Osteoblast (primary cell): Measurements from ENCODE around the gene NAPG. TPM values are rescaled to one million over a fixed set of nuclear protein-coding genes. Genes with fewer than 3 reads are reported as not detected.

Experiments
- DNase-seq: peaks from one replicate; pipeline ENCODE4 v3.0.0; 2011; ENCODE audit warnings: low spot score, mixed read lengths; ENCODE audit not compliant: insufficient read length; ENCODE audit errors: missing footprints
- H2AFZ ChIP-seq: 2 replicates; pipeline ENCODE4 v1.6.0; 2011; ENCODE audit warnings: mild to moderate bottlenecking, low read length
- H3K27ac ChIP-seq: 2 replicates; pipeline ENCODE4 v1.5.1; 2011; ENCODE audit warnings: mild to moderate bottlenecking, low read depth, low read length, moderate library complexity
- H3K27me3 ChIP-seq: 2 replicates; pipeline ENCODE4 v1.6.0; 2012; ENCODE audit warnings: mild to moderate bottlenecking, control low read depth, inconsistent platforms, low read length, moderate library complexity; ENCODE audit not compliant: insufficient read depth
- H3K36me3 ChIP-seq: 2 replicates; pipeline ENCODE4 v1.5.1; 2011; ENCODE audit warnings: mild to moderate bottlenecking, low read length, control low read depth, moderate library complexity; ENCODE audit not compliant: insufficient read depth
- H3K4me1 ChIP-seq: 2 replicates; pipeline ENCODE4 v1.5.1; 2011; ENCODE audit warnings: mild to moderate bottlenecking, low read length, control low read depth, moderate library complexity; ENCODE audit not compliant: insufficient read depth
- H3K4me2 ChIP-seq: 2 replicates; pipeline ENCODE4 v1.6.0; 2011; ENCODE audit warnings: mild to moderate bottlenecking, low read length; ENCODE audit not compliant: insufficient read depth
- H3K4me3 ChIP-seq: fragments of 200-600 bp; sonication (generic); 3 replicates; pipeline ENCODE4 v1.5.1; 2012; ENCODE audit warnings: mild to moderate bottlenecking, low read length, inconsistent platforms; ENCODE audit not compliant: insufficient read depth
- H3K79me2 ChIP-seq: 2 replicates; pipeline ENCODE4 v1.6.0; 2012; ENCODE audit warnings: mild to moderate bottlenecking, low read length, control low read depth, inconsistent platforms; ENCODE audit not compliant: insufficient read depth
- H3K9me3 ChIP-seq: 2 replicates; pipeline ENCODE4 v1.5.1; 2011; ENCODE audit warnings: low read depth, low read length, control low read depth
- H4K20me1 ChIP-seq: 2 replicates; pipeline ENCODE4 v1.6.0; 2012; ENCODE audit warnings: mild to moderate bottlenecking, low read length, control low read depth; ENCODE audit not compliant: insufficient read depth
- CTCF ChIP-seq: IDR thresholded peaks from 2 replicates; pipeline ENCODE4 v1.5.1; 2011; ENCODE audit warnings: mild to moderate bottlenecking, low read depth, low read length, moderate library complexity; ENCODE audit errors: extremely low read depth
- total RNA-seq: library from RNA; depleted of rRNA; stranded (reverse); fragments of >200 nt; gene quantifications from 2 replicates; pipeline ENCODE4 v1.2.3, GENCODE V29; 2012

The NAPG gene
- total RNA-seq, 1 donor = 47.4 TPM

- Histone ChIP-seq H3K79me2 (no peaks in the 10 kb centered on the region), H3K9me3 (no peaks in the 10 kb centered on the region), H3K4me1 (peaks cover 1% of the 10 kb centered on the region), H3K4me2 (no peak overlapping the region), H3K27ac (no peak overlapping the region), H3K4me3 (no peak overlapping the region), H2AFZ (no peak overlapping the region), H4K20me1 (no peaks in the 10 kb centered on the region), H3K27me3 (peaks cover 47% of the 10 kb centered on the region), H3K36me3 (no peaks in the 10 kb centered on the region)
- TF ChIP-seq CTCF = no peak
- no peak for DNase-seq
Observed at GRCh38 chr18:10514082-10514481, 11.7 kb upstream of the NAPG start.

GRCh38 chr18:10514601-10515000 is 11.2 kb upstream of the NAPG start:
- no peak for DNase-seq

GRCh38 chr18:10515456-10515855 is 10.4 kb upstream of the NAPG start:
- Histone ChIP-seq H3K4me1 (peaks cover 11% of the 10 kb centered on the region), H4K20me1 (no peaks in the 10 kb centered on the region), H3K27ac (no peak overlapping the region), H3K27me3 (peaks cover 47% of the 10 kb centered on the region), H3K79me2 (no peaks in the 10 kb centered on the region), H3K9me3 (no peaks in the 10 kb centered on the region), H3K4me2 (no peak overlapping the region), H3K4me3 (no peak overlapping the region), H2AFZ (no peak overlapping the region), H3K36me3 (no peaks in the 10 kb centered on the region)
- no peak for TF ChIP-seq CTCF
- no peak for DNase-seq

More at GRCh38 chr18:10514601-10515000, 11.2 kb upstream of the NAPG start:
- TF ChIP-seq CTCF = no peak
- Histone ChIP-seq H3K4me2 (no peak overlapping the region), H3K4me1 (peaks cover 7% of the 10 kb centered on the region), H2AFZ (no peak overlapping the region), H3K27me3 (peaks cover 47% of the 10 kb centered on the region), H4K20me1 (no peaks in the 10 kb centered on the region), H3K36me3 (no peaks in the 10 kb centered on the region), H3K4me3 (no peak overlapping the region), H3K9me3 (no peaks in the 10 kb centered on the region), H3K27ac (no peak overlapping the region), H3K79me2 (no peaks in the 10 kb centered on the region)

- Histone ChIP-seq H3K4me3 (no peak overlapping the region), H4K20me1 (no peaks in the 10 kb centered on the region), H2AFZ (no peak overlapping the region), H3K4me2 (no peak overlapping the region), H3K36me3 (no peaks in the 10 kb centered on the region), H3K27ac (no peak overlapping the region), H3K27me3 (peaks cover 45% of the 10 kb centered on the region), H3K9me3 (no peaks in the 10 kb centered on the region), H3K4me1 (peaks cover 11% of the 10 kb centered on the region), H3K79me2 (no peaks in the 10 kb centered on the region)
- no peak for TF ChIP-seq CTCF
- no peak for DNase-seq
Observed at GRCh38 chr18:10516078-10516477, 9.7 kb upstream of the NAPG start.
